Measurements from ENCODE around the gene CDHR2.
A peak's percentile ranks its signal among the peaks of the same experiment; 100 is the strongest.

Gene CDHR2

GRCh38 chr5:176531902-176532493 lies 17.1 kb upstream of the CDHR2 start (continued):
- TF ChIP-seq ZSCAN18 (tag by site-specific recombination; IDR thresholded peaks at IDR 0.05): no peak
- TF ChIP-seq ZNF223 (tag by site-specific recombination; IDR thresholded peaks at IDR 0.05): no peak
- no peak for TF ChIP-seq KLF16 (tag by site-specific recombination; IDR thresholded peaks at IDR 0.05)

- CTCF ChIA-PET: no interaction called here
- Histone ChIP-seq H3K9me3 (ENCODE audit: control insufficient read depth, insufficient read depth, low read depth, low read length) (no peaks in the 10 kb centered on the region), H3K4me3 (ENCODE audit: low read depth, low read length) (no peak overlapping the region), H3K36me3 (ENCODE audit: control insufficient read depth in 2 of 2, insufficient read depth in 1 of 2, low read length in 2 of 2) (peaks cover 0 to 47% of the 10 kb centered on the region in 2 experiments; a peak in 1 of 3 replicates), H3K4me1 (ENCODE audit: control insufficient read depth, insufficient read depth, low read length) (0 out of 2 replicates have a peak, but pooled peaks cover 6% of the 10 kb centered on the region), H3K27ac (ENCODE audit: extremely low read depth, low read depth, low read length) (no peak overlapping the region)
- POLR2A ChIA-PET: no interaction called here
- TF ChIP-seq ZNF654 (tag by site-specific recombination; IDR thresholded peaks at IDR 0.05; ENCODE audit: low read depth) (no peak), ZNF248 (tag by site-specific recombination; IDR thresholded peaks at IDR 0.05) (no peak)
Observed at GRCh38 chr5:176532795-176533194, 16.3 kb upstream of the CDHR2 start.

- H3K4me3 ChIP-seq (ENCODE audit: low read depth, low read length): no peak overlapping the region
- H3K27ac ChIP-seq (ENCODE audit: extremely low read depth, low read depth, low read length): no peak overlapping the region
- H3K36me3 ChIP-seq (ENCODE audit: control insufficient read depth in 2 of 2, insufficient read depth in 1 of 2, low read length in 2 of 2): peaks cover 0 to 41% of the 10 kb centered on the region in 2 experiments; a peak in 1 of 3 replicates
- ChIA-PET POLR2A (no interaction called here), CTCF (interaction anchor here (0.7 to 1.4 kb wide), 2 partner anchors 10 to 41 kb away, joined by 4 to 9 read pairs; no protein-coding TSS in a partner anchor)
- no peaks in the 10 kb centered on the region for H3K9me3 ChIP-seq (ENCODE audit: control insufficient read depth, insufficient read depth, low read depth, low read length)
- TF ChIP-seq ZIC2 (tag by site-specific recombination; IDR thresholded peaks at IDR 0.05) (peak; percentile 96), GLIS1 (tag by site-specific recombination; IDR thresholded peaks at IDR 0.05) (peak; percentile 93), ZBTB48 (tag by site-specific recombination; IDR thresholded peaks at IDR 0.05) (0 out of 2 replicates have a peak, but pooled peaks have one; percentile 23), ZFP37 (tag by site-specific recombination; IDR thresholded peaks at IDR 0.05) (no peak), PATZ1 (tag by site-specific recombination; IDR thresholded peaks at IDR 0.05) (0 out of 2 replicates have a peak, but pooled peaks have one; percentile 23)
- H3K4me1 ChIP-seq (ENCODE audit: control insufficient read depth, insufficient read depth, low read length): 0 out of 2 replicates have a peak, but pooled peaks cover 8% of the 10 kb centered on the region
Observed at GRCh38 chr5:176533390-176533789, 15.8 kb upstream of the CDHR2 start.

GRCh38 chr5:176533894-176534611 lies 15.1 kb upstream of the CDHR2 start:
- Histone ChIP-seq H3K27ac (ENCODE audit: extremely low read depth, low read depth, low read length) (0 out of 2 replicates have a peak overlapping the region, but pooled peaks have one; percentile 13), H3K36me3 (ENCODE audit: control insufficient read depth in 2 of 2, insufficient read depth in 1 of 2, low read length in 2 of 2) (peaks cover 0 to 35% of the 10 kb centered on the region in 2 experiments; a peak in 1 of 3 replicates), H3K4me3 (ENCODE audit: low read depth, low read length) (no peak overlapping the region), H3K9me3 (ENCODE audit: control insufficient read depth, insufficient read depth, low read depth, low read length) (no peaks in the 10 kb centered on the region), H3K4me1 (ENCODE audit: control insufficient read depth, insufficient read depth, low read length) (0 out of 2 replicates have a peak, but pooled peaks cover 8% of the 10 kb centered on the region)
- POLR2A ChIA-PET: no interaction called here
- CTCF ChIA-PET: interaction anchor here (1.4 kb wide), 1 partner anchor 9 kb away, joined by 9 read pairs; no protein-coding TSS in a partner anchor
- TF ChIP-seq ZNF174 (tag by site-specific recombination; IDR thresholded peaks at IDR 0.05): no peak
- 0 out of 2 replicates have a peak, but pooled peaks have one; percentile 30 for TF ChIP-seq ZNF600 (tag by site-specific recombination; IDR thresholded peaks at IDR 0.05)
- no peak for TF ChIP-seq ZNF133 (tag by site-specific recombination; IDR thresholded peaks at IDR 0.05)
- TF ChIP-seq ZFHX2 (tag by site-specific recombination; conservative IDR thresholded peaks at IDR 0.05): no peak
- TF ChIP-seq ZSCAN4 (tag by site-specific recombination; IDR thresholded peaks at IDR 0.05): peak; percentile 82
- no peak for TF ChIP-seq HOXD13 (CRISPR knock-in tag; IDR thresholded peaks at IDR 0.05; ENCODE audit: borderline replicate concordance)
- TF ChIP-seq ZBTB6 (tag by site-specific recombination; IDR thresholded peaks at IDR 0.05): no peak
- TF ChIP-seq ZNF433 (tag by site-specific recombination; IDR thresholded peaks at IDR 0.05; ENCODE audit: low read depth): no peak
- TF ChIP-seq ZSCAN5A (tag by site-specific recombination; IDR thresholded peaks at IDR 0.05): no peak
- no peak for TF ChIP-seq ZNF302 (tag by site-specific recombination; IDR thresholded peaks at IDR 0.05; ENCODE audit: low read depth)
- 0 out of 2 replicates have a peak, but pooled peaks have one; percentile 10 for TF ChIP-seq SCRT2 (tag by site-specific recombination; IDR thresholded peaks at IDR 0.05)
